HepG2 (cell line): ENCODE data around the gene PELI1. TPM values are rescaled to one million over a fixed set of nuclear protein-coding genes. Genes with fewer than 3 reads are reported as not detected.
A peak's percentile ranks its signal among the peaks of the same experiment; 100 is the strongest.

ENCODE experiments used
- ATF3 ChIP-seq: sonication (generic); formaldehyde crosslinking; IDR thresholded peaks from 2 replicates; pipeline ENCODE4 v1.4.0; 2020; ENCODE audit warnings: missing genetic modification reagents
- DMAP1 ChIP-seq: IDR thresholded peaks from 2 replicates; pipeline ENCODE4 v1.6.1; 2016
- EED ChIP-seq: sonication (generic); formaldehyde crosslinking; IDR thresholded peaks from 2 replicates; pipeline ENCODE4 v1.5.0; 2020; ENCODE audit warnings: mild to moderate bottlenecking, missing genetic modification reagents
- GPN1 ChIP-seq: sonication (generic); formaldehyde crosslinking; IDR thresholded peaks from 2 replicates; pipeline ENCODE4 v1.5.1; 2020; ENCODE audit warnings: missing genetic modification reagents, borderline replicate concordance
- MEF2D ChIP-seq: sonication (generic); formaldehyde crosslinking; IDR thresholded peaks from 2 replicates; pipeline ENCODE4 v1.5.1; 2020; ENCODE audit warnings: mild to moderate bottlenecking, missing genetic modification reagents
- MLLT10 ChIP-seq: sonication (generic); formaldehyde crosslinking; IDR thresholded peaks from 2 replicates; pipeline ENCODE4 v1.4.0; 2020; ENCODE audit warnings: missing genetic modification reagents
- NRL ChIP-seq: sonication (generic); formaldehyde crosslinking; IDR thresholded peaks from 2 replicates; pipeline ENCODE4 v1.5.0; 2020; ENCODE audit warnings: missing genetic modification reagents, mild to moderate bottlenecking, moderate library complexity, borderline replicate concordance
- SMAD3 ChIP-seq: sonication (generic); formaldehyde crosslinking; IDR thresholded peaks from 2 replicates; pipeline ENCODE4 v1.4.0; 2020; ENCODE audit warnings: missing genetic modification reagents
- U2AF1 ChIP-seq: fragments of 200-400 bp; formaldehyde crosslinking; optimal IDR thresholded peaks from 2 replicates; pipeline ENCODE3; 2017; ENCODE audit warnings: mild to moderate bottlenecking, low read depth, low read length
- ZFP36 ChIP-seq: fragments of 150-350 bp; IDR thresholded peaks from 2 replicates; pipeline ENCODE4 v1.6.1; 2018; ENCODE audit warnings: borderline replicate concordance, low read length, low read depth; ENCODE audit not compliant: partially characterized antibody
- ZNF24 ChIP-seq: fragments of 450-650 bp; IDR thresholded peaks from 2 replicates; pipeline ENCODE4 v1.6.1; 2017; ENCODE audit warnings: antibody characterized with exemption, mild to moderate bottlenecking
- ZNF362 ChIP-seq: sonication (generic); formaldehyde crosslinking; IDR thresholded peaks from 2 replicates; pipeline ENCODE4 v1.4.0; 2020; ENCODE audit warnings: missing genetic modification reagents, mild to moderate bottlenecking, borderline replicate concordance
- ZNF530 ChIP-seq: sonication (generic); formaldehyde crosslinking; IDR thresholded peaks from 2 replicates; pipeline ENCODE4 v1.5.0; 2020; ENCODE audit warnings: low read depth, mild to moderate bottlenecking, missing genetic modification reagents
- ZNF674 ChIP-seq: sonication (generic); formaldehyde crosslinking; IDR thresholded peaks from 2 replicates; pipeline ENCODE4 v1.5.0; 2020; ENCODE audit warnings: low read depth, mild to moderate bottlenecking, missing genetic modification reagents
- ZNF703 ChIP-seq: sonication (generic); formaldehyde crosslinking; IDR thresholded peaks from 2 replicates; pipeline ENCODE4 v1.5.1; 2020; ENCODE audit warnings: missing genetic modification reagents, mild to moderate bottlenecking, moderate library complexity, borderline replicate concordance
- ZNF772 ChIP-seq: sonication (generic); formaldehyde crosslinking; IDR thresholded peaks from 2 replicates; pipeline ENCODE4 v1.5.0; 2020; ENCODE audit warnings: mild to moderate bottlenecking, missing genetic modification reagents
- polyA plus RNA-seq, 8 experiments: library from polyadenylated mRNA; depleted of rRNA in 3 of 8; stranded (reverse) in 7 of 8; unstranded in 1 of 8; fragments of >200 nt; fragmentation: Illumina TruSeq in 4 of 8; extraction: Trizol in 4 of 8; gene quantifications; 2 replicates each; pipeline versions ENCODE4 v1.2.1 to v1.2.3, GENCODE V29; 2011 to 2016; ENCODE audit warnings: low read depth in 4 of 8, missing spikeins in 1 of 8, mixed read lengths in 1 of 8; ENCODE audit not compliant: insufficient read depth in 1 of 8
- total RNA-seq, 5 experiments: library from RNA; depleted of rRNA; stranded (reverse); fragments of >200 nt; fragmentation: Illumina TruSeq; extraction: Trizol; gene quantifications; 2 replicates each; pipeline ENCODE4 v1.2.3, GENCODE V29; 2016; ENCODE audit warnings: low read depth in 1 of 5
- TF ChIP-seq, protein P1 (sequence below), 2 experiments: sonication (generic) in 1 of 2; formaldehyde crosslinking in 1 of 2; IDR thresholded peaks; 2 replicates each; pipeline versions ENCODE4 v1.6.1 to v1.9.0; 2014 to 2022; ENCODE audit warnings: antibody characterized with exemption in 1 of 2, borderline replicate concordance in 1 of 2, inconsistent platforms in 1 of 2, low read depth in 1 of 2, missing genetic modification reagents in 1 of 2
- TF ChIP-seq, protein P2 (sequence below): sonication (generic); formaldehyde crosslinking; IDR thresholded peaks from 2 replicates; pipeline ENCODE4 v1.8.1; 2022; ENCODE audit warnings: low read depth, mild to moderate bottlenecking, missing genetic modification reagents

Gene PELI1
- total and polyA plus RNA-seq, 2 of the 13 experiments (the other 11 are each of a cell fraction or from before 2014, with no cell fraction given), result 12.5 to 16.2 TPM

- TF ChIP-seq, protein P1, sequence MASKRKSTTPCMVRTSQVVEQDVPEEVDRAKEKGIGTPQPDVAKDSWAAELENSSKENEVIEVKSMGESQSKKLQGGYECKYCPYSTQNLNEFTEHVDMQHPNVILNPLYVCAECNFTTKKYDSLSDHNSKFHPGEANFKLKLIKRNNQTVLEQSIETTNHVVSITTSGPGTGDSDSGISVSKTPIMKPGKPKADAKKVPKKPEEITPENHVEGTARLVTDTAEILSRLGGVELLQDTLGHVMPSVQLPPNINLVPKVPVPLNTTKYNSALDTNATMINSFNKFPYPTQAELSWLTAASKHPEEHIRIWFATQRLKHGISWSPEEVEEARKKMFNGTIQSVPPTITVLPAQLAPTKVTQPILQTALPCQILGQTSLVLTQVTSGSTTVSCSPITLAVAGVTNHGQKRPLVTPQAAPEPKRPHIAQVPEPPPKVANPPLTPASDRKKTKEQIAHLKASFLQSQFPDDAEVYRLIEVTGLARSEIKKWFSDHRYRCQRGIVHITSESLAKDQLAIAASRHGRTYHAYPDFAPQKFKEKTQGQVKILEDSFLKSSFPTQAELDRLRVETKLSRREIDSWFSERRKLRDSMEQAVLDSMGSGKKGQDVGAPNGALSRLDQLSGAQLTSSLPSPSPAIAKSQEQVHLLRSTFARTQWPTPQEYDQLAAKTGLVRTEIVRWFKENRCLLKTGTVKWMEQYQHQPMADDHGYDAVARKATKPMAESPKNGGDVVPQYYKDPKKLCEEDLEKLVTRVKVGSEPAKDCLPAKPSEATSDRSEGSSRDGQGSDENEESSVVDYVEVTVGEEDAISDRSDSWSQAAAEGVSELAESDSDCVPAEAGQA (IDR thresholded peaks at IDR 0.05; ENCODE audit: low read depth), result no peak
- TF ChIP-seq, protein P1 (CRISPR knock-in tag; IDR thresholded peaks at IDR 0.05; ENCODE audit: borderline replicate concordance), result no peak
- TF ChIP-seq SMAD3 (CRISPR knock-in tag) (peak; percentile 61; the same call in 1 of the 2 replicates), ZNF24 (peak; percentile 30; the same call in 1 of the 2 replicates), ZNF362 (CRISPR knock-in tag) (peak; percentile 62; the same call in 1 of the 2 replicates), ZNF772 (CRISPR knock-in tag) (peak; percentile 93), ZNF674 (CRISPR knock-in tag) (peak; percentile 84; the same call in 1 of the 2 replicates), ZNF703 (no peak), ATF3 (0 out of 2 replicates have a peak, but pooled peaks have one; percentile 49), DMAP1 (peak; percentile 58), MLLT10 (no peak), ZFP36 (no peak), U2AF1 (peak; percentile 52), GPN1 (CRISPR knock-in tag) (peak; percentile 87; the same call in 1 of the 2 replicates), MEF2D (CRISPR knock-in tag) (no peak), ZNF530 (CRISPR knock-in tag) (no peak), NRL (peak; percentile 94), EED (CRISPR knock-in tag) (peak; percentile 90; the same call in 1 of the 2 replicates)
- TF ChIP-seq, protein P2, sequence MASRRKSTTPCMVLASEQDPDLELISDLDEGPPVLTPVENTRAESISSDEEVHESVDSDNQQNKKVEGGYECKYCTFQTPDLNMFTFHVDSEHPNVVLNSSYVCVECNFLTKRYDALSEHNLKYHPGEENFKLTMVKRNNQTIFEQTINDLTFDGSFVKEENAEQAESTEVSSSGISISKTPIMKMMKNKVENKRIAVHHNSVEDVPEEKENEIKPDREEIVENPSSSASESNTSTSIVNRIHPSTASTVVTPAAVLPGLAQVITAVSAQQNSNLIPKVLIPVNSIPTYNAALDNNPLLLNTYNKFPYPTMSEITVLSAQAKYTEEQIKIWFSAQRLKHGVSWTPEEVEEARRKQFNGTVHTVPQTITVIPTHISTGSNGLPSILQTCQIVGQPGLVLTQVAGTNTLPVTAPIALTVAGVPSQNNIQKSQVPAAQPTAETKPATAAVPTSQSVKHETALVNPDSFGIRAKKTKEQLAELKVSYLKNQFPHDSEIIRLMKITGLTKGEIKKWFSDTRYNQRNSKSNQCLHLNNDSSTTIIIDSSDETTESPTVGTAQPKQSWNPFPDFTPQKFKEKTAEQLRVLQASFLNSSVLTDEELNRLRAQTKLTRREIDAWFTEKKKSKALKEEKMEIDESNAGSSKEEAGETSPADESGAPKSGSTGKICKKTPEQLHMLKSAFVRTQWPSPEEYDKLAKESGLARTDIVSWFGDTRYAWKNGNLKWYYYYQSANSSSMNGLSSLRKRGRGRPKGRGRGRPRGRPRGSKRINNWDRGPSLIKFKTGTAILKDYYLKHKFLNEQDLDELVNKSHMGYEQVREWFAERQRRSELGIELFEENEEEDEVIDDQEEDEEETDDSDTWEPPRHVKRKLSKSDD (CRISPR knock-in tag), result no peak
These were observed at the start of gene PELI1 (continued) for GRCh38 chr2:64144057-64145013.
